UCSD-AML1 (cell line): ENCODE data around the gene MXD4.

Experiments
- DNase-seq: peaks from one replicate; lab custom pipeline; 2025; ENCODE audit not compliant: unreplicated experiment; lab: John Stamatoyannopoulos, UW

Gene MXD4, protein sequence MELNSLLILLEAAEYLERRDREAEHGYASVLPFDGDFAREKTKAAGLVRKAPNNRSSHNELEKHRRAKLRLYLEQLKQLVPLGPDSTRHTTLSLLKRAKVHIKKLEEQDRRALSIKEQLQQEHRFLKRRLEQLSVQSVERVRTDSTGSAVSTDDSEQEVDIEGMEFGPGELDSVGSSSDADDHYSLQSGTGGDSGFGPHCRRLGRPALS

DNA sequence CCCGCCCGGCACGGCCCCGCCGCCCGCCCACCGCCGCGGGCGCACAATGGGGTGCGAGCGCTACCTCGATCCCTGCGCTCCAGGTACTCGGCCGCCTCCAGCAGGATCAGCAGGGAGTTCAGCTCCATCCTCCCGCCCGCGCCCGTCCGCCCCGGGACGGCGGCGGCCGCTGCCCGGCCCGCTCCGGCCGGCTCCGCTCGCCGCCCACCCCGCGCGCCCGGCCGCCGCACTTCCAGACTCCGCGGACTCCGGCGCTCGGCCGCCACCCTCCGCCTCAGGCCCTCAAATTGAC is at the start of gene MXD4:
Gene MXD4, minus strand, starts transcription at position 257 of the 292 bp plus-strand sequence. Its CDS starts 129 bp downstream, at position 128.
- no peak for DNase-seq

GRCh38 chr4:2306773-2307410 is 45.0 kb upstream of the MXD4 start:
- DNase-seq, result no peak

GRCh38 chr4:2305766-2306501 is 44.0 kb upstream of the MXD4 start:
- no peak for DNase-seq

DNA sequence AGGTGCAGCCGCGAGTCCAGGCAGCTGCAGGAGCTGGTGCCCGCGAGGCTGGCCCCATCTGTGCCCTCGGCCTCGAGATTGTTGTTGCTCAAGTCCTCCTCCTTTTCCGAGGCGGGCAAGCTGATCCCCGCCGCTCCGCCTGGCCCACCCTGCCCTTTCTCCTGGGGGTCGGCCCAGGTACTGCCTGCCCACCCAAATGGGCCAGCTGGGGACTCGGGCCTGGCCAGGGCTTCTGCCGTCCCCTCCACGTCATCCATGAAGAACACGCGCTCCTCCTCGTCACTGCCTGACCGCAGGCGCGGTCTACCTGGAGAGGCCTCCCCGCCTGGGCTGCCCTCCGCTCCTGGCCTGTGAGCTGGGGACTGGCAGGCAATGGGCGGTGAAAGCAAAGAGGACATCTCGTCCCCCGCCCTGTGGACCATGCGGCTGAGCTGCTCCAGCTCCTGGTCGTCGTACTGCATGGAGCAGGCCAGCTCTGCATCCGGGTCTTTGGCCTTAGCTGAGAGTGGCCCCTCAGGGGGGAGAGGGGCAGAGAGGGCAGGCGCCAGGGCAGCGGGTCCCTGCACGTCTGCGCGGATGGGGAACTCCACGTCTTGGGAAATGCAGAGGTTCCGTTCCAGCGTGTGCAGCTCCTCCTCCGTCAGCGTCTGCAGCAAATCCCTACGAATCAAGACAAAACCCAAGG is 43.1 kb upstream of the MXD4 start:
- DNase-seq, result no peak

- no peak for DNase-seq
Measured at GRCh38 chr4:2304321-2304876, 42.5 kb upstream of the MXD4 start.

DNA sequence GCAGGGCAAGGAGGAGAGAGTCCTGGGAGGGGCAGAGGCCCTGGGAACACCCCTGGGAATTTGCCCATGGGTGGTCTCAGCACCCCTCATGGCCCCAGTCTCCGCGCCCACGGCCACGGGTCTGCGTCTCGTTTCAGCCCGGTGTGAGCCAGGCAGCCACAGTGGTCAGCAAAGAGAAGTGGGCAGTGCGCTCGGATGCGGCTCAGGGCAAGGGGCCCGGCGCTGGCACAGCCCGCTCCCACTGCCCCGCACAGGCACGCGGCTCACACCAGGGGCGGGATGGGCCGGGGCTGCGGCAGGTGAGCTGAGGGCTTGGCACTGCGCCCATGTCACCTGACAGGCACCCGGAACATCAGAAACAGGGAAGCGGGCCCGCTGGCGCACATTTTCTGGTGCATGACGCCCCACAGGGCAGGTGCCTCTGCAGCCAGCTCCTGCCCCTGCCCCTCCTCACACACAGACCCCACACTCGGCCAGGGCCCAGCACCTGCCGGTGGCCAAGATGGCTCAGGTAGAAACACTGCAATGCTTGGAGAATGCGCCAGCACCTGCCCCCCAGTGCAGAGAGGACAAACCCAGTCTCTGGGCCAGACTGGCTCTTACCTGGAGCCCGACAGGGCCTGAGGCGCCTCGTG is 41.9 kb upstream of the MXD4 start:
- DNase-seq, result no peak

GRCh38 chr4:2303121-2303685 is 41.3 kb upstream of the MXD4 start:
- DNase-seq, result no peak

GRCh38 chr4:2302387-2303119 is 40.6 kb upstream of the MXD4 start:
- no peak for DNase-seq

DNA sequence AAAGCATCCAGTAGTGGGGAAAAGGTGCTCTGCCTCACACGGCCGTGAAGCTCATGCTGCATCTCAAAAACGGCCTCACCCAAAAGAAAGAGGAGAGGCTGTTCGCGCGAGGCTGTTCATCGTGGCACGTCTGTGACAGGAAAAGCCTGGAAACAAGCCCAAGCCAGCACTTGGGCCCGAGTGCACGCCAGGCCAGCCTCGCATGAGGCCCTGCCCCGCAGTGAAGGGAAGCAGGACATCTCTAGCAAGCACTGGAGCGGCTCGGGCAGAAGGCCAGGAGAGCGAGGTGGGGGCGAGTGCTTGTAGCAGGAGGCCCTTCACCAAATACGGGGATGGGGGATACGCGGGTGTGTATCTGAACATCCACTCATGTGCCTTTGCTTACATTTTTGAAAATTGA is 39.9 kb upstream of the MXD4 start:
- no peak for DNase-seq

DNA sequence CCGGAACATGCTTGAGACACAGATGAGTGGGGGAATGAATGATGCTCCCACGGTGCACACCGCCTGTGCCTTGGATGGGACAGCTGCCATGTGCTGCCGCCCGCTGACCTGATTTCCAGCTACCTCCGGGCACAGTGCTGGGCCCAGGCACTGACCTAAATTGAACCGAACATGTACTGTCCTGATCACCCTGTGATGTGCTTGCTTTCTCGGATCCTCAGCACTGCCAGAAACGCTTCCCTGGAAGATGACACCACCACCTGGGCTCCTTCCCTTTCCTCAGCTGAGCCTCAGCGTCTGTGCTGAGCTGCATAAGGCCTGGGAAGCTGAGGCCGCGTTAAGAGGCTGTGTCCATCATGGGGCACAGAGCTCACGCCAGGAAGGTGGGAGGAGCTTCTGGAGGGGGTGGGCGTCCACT is 39.3 kb upstream of the MXD4 start:
- no peak for DNase-seq

DNA sequence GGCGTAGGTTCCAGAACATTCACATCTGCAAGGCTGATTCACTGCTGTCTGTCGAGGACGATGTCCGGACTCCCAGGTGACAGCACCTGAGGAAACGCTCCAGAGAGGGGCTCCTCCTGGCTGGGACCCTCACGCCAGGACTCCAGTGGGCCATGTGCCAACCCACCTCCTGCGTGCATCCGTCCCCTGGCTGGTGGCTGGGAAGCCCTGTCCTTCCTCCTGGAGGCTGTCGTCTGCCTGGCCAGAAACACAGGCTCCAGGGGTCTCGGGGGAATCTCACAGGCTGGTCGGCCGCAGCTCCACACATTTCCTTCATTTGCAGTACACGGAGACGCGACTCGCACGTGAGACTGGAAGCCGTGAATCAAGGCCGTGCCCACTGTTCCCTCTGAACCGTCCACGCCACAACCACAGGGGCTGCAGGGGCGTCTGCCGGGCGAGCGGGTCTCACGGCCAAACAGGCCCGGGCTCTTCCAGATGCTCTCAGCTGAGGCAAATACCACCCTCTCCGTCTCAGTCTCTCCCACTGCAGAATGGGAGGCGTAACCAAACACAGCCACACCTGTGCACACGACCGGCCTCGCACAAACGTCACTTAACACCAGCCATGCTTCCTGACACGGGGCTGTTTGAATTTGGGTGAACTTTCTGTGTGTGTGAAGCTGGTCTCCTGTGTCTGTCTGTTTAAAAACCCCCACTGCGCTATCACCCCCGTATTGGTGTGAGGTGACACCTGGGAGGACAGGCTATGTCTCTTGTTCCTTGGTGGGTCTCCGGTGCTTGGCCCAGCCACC is 38.7 kb upstream of the MXD4 start:
- no peak for DNase-seq

GRCh38 chr4:2299794-2300193 is 37.9 kb upstream of the MXD4 start:
- no peak for DNase-seq

DNA sequence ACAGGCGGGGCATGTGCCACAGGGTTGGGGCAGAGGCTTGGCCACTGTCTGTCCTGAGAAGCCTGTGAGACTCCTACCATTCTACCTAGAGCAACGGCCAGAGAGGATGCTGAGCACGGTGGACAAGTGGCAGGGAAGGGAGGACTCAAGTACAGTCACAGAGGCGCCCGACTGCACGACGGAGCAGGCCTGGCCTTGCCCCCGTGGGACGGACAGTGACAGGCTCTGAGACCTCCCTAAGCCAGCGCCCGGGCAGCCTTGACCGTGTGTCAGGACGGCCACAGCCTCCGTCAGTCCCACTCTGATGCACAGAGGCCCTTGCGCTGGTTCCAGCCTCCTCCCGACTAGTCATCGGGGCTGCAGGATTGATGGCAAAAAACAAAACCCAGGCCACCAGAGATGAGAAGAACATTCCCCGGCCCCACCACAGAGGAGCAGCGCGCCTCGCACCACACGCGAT is 36.7 kb upstream of the MXD4 start:
- DNase-seq, result no peak

GRCh38 chr4:2297606-2298531 is 36.0 kb upstream of the MXD4 start:
- DNase-seq, result no peak

GRCh38 chr4:2296631-2297601 is 35.0 kb upstream of the MXD4 start:
- DNase-seq, result no peak

GRCh38 chr4:2295900-2296442 is 34.1 kb upstream of the MXD4 start:
- no peak for DNase-seq

- no peak for DNase-seq
Measured at GRCh38 chr4:2295500-2295899, 33.6 kb upstream of the MXD4 start.
